Endothelial cell of umbilical vein (primary cell): ENCODE results near the gene ARHGEF40. TPM values are rescaled to one million over a fixed set of nuclear protein-coding genes. Genes with fewer than 3 reads are reported as not detected.

Experiments used
- BruUV-seq: library from RNA; stranded (reverse); fragments of 400-500 nt; replicated peaks from 2 replicates; lab custom pipeline; 2021; lab: Mats Ljungman, UMichigan
- CTCF ChIA-PET: fragments of 300-600, 350-600 bp; sonication (Branson Sonifier 250); formaldehyde crosslinking; loops from one replicate; lab custom pipeline; 2021; ENCODE audit warnings: antibody characterized with exemption, inconsistent platforms; lab: Charles Lee
- POLR2A ChIA-PET: fragments of 300-600, 350-600 bp; sonication (Branson Sonifier 250); formaldehyde crosslinking; loops from one replicate; lab custom pipeline; 2021; ENCODE audit warnings: antibody characterized with exemption, inconsistent platforms; lab: Charles Lee
- DNase-seq: peaks from one replicate; pipeline ENCODE4 v3.0.0-alpha.2; 2011; ENCODE audit warnings: low read depth, low spot score
- FAIRE-seq: peaks from 2 replicates; lab custom pipeline; 2011; peaks lifted over from hg19 to GRCh38; lab: Jason Lieb, UNC
- H2AFZ ChIP-seq: 2 replicates; pipeline ENCODE4 v1.6.0; 2012; ENCODE audit warnings: low read depth, low read length, control low read depth, inconsistent platforms
- H3K27ac ChIP-seq: 2 replicates; pipeline ENCODE4 v1.5.1; 2011; ENCODE audit warnings: low read depth, mild to moderate bottlenecking, control low read depth, low read length, moderate library complexity; ENCODE audit not compliant: insufficient read depth
- H3K27me3 ChIP-seq, 2 experiments: 2 replicates each; pipeline versions ENCODE4 v1.6.0 to v1.6.1; 2011; ENCODE audit warnings: low read length in 2 of 2, mixed read lengths in 1 of 2; ENCODE audit not compliant: control insufficient read depth in 2 of 2, insufficient read depth in 2 of 2
- H3K36me3 ChIP-seq, 2 experiments: 2 replicates in 1 of 2; 3 replicates in 1 of 2; pipeline ENCODE4 v1.5.1; 2011; ENCODE audit warnings: low read length in 2 of 2, mild to moderate bottlenecking in 1 of 2, moderate library complexity in 1 of 2; ENCODE audit not compliant: control insufficient read depth in 2 of 2, insufficient read depth in 2 of 2; ENCODE audit errors: extremely low read depth in 1 of 2
- H3K4me1 ChIP-seq: 3 replicates; pipeline ENCODE4 v1.5.1; 2011; ENCODE audit warnings: mild to moderate bottlenecking, low read length; ENCODE audit not compliant: control insufficient read depth, insufficient read depth; ENCODE audit errors: extremely low read depth
- H3K4me2 ChIP-seq: 2 replicates; pipeline ENCODE4 v1.6.1; 2011; ENCODE audit warnings: low read length, control low read depth, mixed read lengths; ENCODE audit not compliant: insufficient read depth
- H3K4me3 ChIP-seq, 3 experiments: fragments of 200-600 bp in 1 of 3; sonication (generic), shearing (Covaris generic) in 1 of 3; replicated peaks in 1 of 3; 2 replicates each; pipeline ENCODE4 v1.5.1; 2011 to 2016; ENCODE audit warnings: control low read depth in 3 of 3, low read length in 3 of 3, mild to moderate bottlenecking in 2 of 3, inconsistent platforms in 1 of 3, low read depth in 1 of 3, moderate library complexity in 1 of 3; ENCODE audit not compliant: insufficient read depth in 1 of 3
- H3K79me2 ChIP-seq: 2 replicates; pipeline ENCODE4 v1.6.0; 2012; ENCODE audit warnings: low read length, inconsistent platforms; ENCODE audit not compliant: control insufficient read depth, insufficient read depth
- H3K9ac ChIP-seq: replicated peaks from 2 replicates; pipeline ENCODE3; 2011; ENCODE audit warnings: low read length, control low read depth; ENCODE audit not compliant: insufficient read depth; ENCODE audit errors: extremely low read depth
- H3K9me1 ChIP-seq: replicated peaks from 3 replicates; pipeline ENCODE4 v1.6.0; 2011; ENCODE audit warnings: mild to moderate bottlenecking, low read length; ENCODE audit not compliant: control insufficient read depth, insufficient read depth; ENCODE audit errors: extremely low read depth
- H3K9me3 ChIP-seq: replicated peaks from 2 replicates; pipeline ENCODE4 v1.5.1; 2012; ENCODE audit warnings: low read length, inconsistent platforms; ENCODE audit not compliant: control insufficient read depth, insufficient read depth
- H4K20me1 ChIP-seq: replicated peaks from 2 replicates; pipeline ENCODE3; 2011; ENCODE audit warnings: mild to moderate bottlenecking, low read length; ENCODE audit not compliant: control insufficient read depth, insufficient read depth; ENCODE audit errors: extremely low read depth
- EZH2 ChIP-seq: IDR thresholded peaks from 2 replicates; pipeline ENCODE4 v1.6.1; 2012; ENCODE audit warnings: borderline replicate concordance, low read depth, mild to moderate bottlenecking, moderate library complexity, low read length, inconsistent platforms; ENCODE audit not compliant: severe bottlenecking
- FOS ChIP-seq: IDR thresholded peaks from 2 replicates; pipeline ENCODE4 v1.6.1; 2011; ENCODE audit warnings: mild to moderate bottlenecking, low read length, moderate library complexity, borderline replicate concordance; ENCODE audit not compliant: insufficient read depth
- GATA2 ChIP-seq: IDR thresholded peaks from 2 replicates; pipeline ENCODE4 v1.7.0; 2011; ENCODE audit warnings: low read depth, mild to moderate bottlenecking, moderate library complexity, mixed read lengths, low read length; ENCODE audit not compliant: insufficient read length, insufficient read depth
- JUN ChIP-seq: IDR thresholded peaks from 2 replicates; pipeline ENCODE4 v1.6.1; 2011; ENCODE audit warnings: borderline replicate concordance, low read depth; ENCODE audit not compliant: insufficient read length, insufficient read depth
- POLR2A ChIP-seq: IDR thresholded peaks from 2 replicates; pipeline ENCODE4 v1.6.1; 2012; ENCODE audit warnings: low read depth, mild to moderate bottlenecking, control low read depth, low read length
- POLR2AphosphoS5 ChIP-seq: IDR thresholded peaks from 2 replicates; pipeline ENCODE4 v1.6.1; 2012; ENCODE audit warnings: low read depth, mild to moderate bottlenecking, control low read depth, low read length, moderate library complexity; ENCODE audit not compliant: insufficient read depth
- dilution Hi-C: fragments of 300-500 bp; cut with MboI; formaldehyde crosslinking; loops from one replicate; pipeline ENCODE4 v1.15.0; 2019; ENCODE audit warnings: low sequenced_read_pairs; ENCODE audit not compliant: extremely low pct_ligation_motif_present
- intact Hi-C: fragments of 100-400 bp; cut with micrococcal nuclease; formaldehyde crosslinking; loops from one replicate; pipeline ENCODE4 v1.10.0; 2022
- polyA plus RNA-seq, 4 experiments: library from polyadenylated mRNA; depleted of rRNA in 3 of 4; stranded (reverse) in 3 of 4; unstranded in 1 of 4; fragments of >200 nt; gene quantifications; 2 replicates each; pipeline versions ENCODE4 v1.2.1 to v1.2.3, GENCODE V29; 2011 to 2012; ENCODE audit warnings: missing spikeins in 1 of 4
- total RNA-seq: library from RNA; stranded (reverse); gene quantifications from 2 replicates; pipeline ENCODE4 v1.2.3, GENCODE V29; 2021

The ARHGEF40 gene
- total and polyA plus RNA-seq, 2 donors (not counting 3 experiments of a cell fraction or from before 2014, with no cell fraction given), result 2.6 to 19.9 TPM

GRCh38 chr14:21069388-21070082 lies 569 bp upstream of the ARHGEF40 start:
- BruUV-seq, result no TSS peak
- CTCF ChIA-PET, result interaction anchor here (0.6 to 4.3 kb wide), 16 partner anchors 10 to 108 kb away, joined by 3 to 203 read pairs (median 6); partner anchors contain the start of gene TMEM253
- intact Hi-C loops, result no loop called here

GRCh38 chr14:21070610-21071224 lies 613 bp downstream of the ARHGEF40 start:
- Histone ChIP-seq H3K27me3 (peaks cover 16 to 38% of the 10 kb centered on the region in 2 experiments), H3K4me2 (peak overlapping the region; percentile 58), H3K36me3 (peaks cover 0 to 2% of the 10 kb centered on the region in 2 experiments), H3K27ac (no peak overlapping the region), H3K9me1 (no peaks in the 10 kb centered on the region), H3K79me2 (no peaks in the 10 kb centered on the region), H3K4me1 (peaks cover 10% of the 10 kb centered on the region), H3K9me3 (no peaks in the 10 kb centered on the region), H3K9ac (peak overlapping the region; percentile 32), H2AFZ (peak overlapping the region; percentile 0), H3K4me3 (peak overlapping the region in 2 of 3 experiments; percentile 54 to 55), H4K20me1 (no peaks in the 10 kb centered on the region)
- DNase-seq, result peak; percentile 7
- intact Hi-C loops, result loop anchor here (1.0 kb wide), 1 partner anchor 17 kb away; no protein-coding TSS in a partner anchor
- no TSS peak for BruUV-seq
- POLR2A ChIA-PET, result interaction anchor here (1.9 kb wide), 1 partner anchor 34 kb away, joined by 4 read pairs; no protein-coding TSS in a partner anchor
- dilution Hi-C loops, result no loop called here
- TF ChIP-seq GATA2 (no peak), POLR2A (no peak)
- CTCF ChIA-PET, result interaction anchor here (0.9 to 3.4 kb wide), 19 partner anchors 9 to 122 kb away, joined by 3 to 49 read pairs (median 6); partner anchors contain the start of gene TMEM253
- no peak for FAIRE-seq

More at GRCh38 chr14:21069388-21070082, 569 bp upstream of the ARHGEF40 start:
- POLR2A ChIA-PET, result no interaction called here
- Histone ChIP-seq H2AFZ (no peak overlapping the region), H3K79me2 (no peaks in the 10 kb centered on the region), H3K9me3 (no peaks in the 10 kb centered on the region), H3K4me1 (peaks cover 10% of the 10 kb centered on the region), H3K36me3 (peaks cover 0 to 2% of the 10 kb centered on the region in 2 experiments), H4K20me1 (no peaks in the 10 kb centered on the region), H3K4me2 (peak overlapping the region; percentile 44), H3K27me3 (peaks cover 21 to 41% of the 10 kb centered on the region in 2 experiments), H3K4me3 (peak overlapping the region in 1 of 3 experiments; percentile 54), H3K27ac (no peak overlapping the region), H3K9me1 (no peaks in the 10 kb centered on the region), H3K9ac (no peak overlapping the region)
- TF ChIP-seq JUN (no peak), FOS (no peak), POLR2AphosphoS5 (no peak), EZH2 (peak; percentile 97)
- dilution Hi-C loops, result no loop called here
- DNase-seq (no peak), FAIRE-seq (no peak)
